Fibroblast of lung (primary cell): ENCODE measurements around the gene SLF2. TPM values are rescaled to one million over a fixed set of nuclear protein-coding genes. Genes with fewer than 3 reads are reported as not detected.

Experiments
- DNase-seq, 2 donors: peaks; one replicate each; pipeline versions ENCODE4 v3.0.0 to v3.0.0-alpha.2; 2010; ENCODE audit warnings: low read depth in 2 of 2
- H2AFZ ChIP-seq: 2 replicates; pipeline ENCODE4 v1.5.1; 2012; ENCODE audit warnings: low read length, control low read depth, inconsistent platforms
- H3K27ac ChIP-seq: 2 replicates; pipeline ENCODE4 v1.5.1; 2011; ENCODE audit warnings: low read length, control low read depth; ENCODE audit not compliant: insufficient read depth
- H3K27me3 ChIP-seq: 2 replicates; pipeline ENCODE4 v1.5.1; 2011; ENCODE audit warnings: mild to moderate bottlenecking, low read length; ENCODE audit not compliant: control insufficient read depth, insufficient read depth
- H3K36me3 ChIP-seq: 2 replicates; pipeline ENCODE4 v1.5.1; 2011; ENCODE audit warnings: low read length; ENCODE audit not compliant: control insufficient read depth, insufficient read depth
- H3K4me1 ChIP-seq: 2 replicates; pipeline ENCODE4 v1.5.1; 2011; ENCODE audit warnings: low read length; ENCODE audit not compliant: control insufficient read depth, insufficient read depth; ENCODE audit errors: extremely low read depth
- H3K4me2 ChIP-seq: 2 replicates; pipeline ENCODE4 v1.5.1; 2011; ENCODE audit warnings: low read length, control low read depth; ENCODE audit not compliant: insufficient read depth; ENCODE audit errors: extremely low read depth
- H3K4me3 ChIP-seq, 4 experiments: fragments of 200-600 bp in 1 of 4; sonication (generic) in 1 of 4; replicated peaks in 1 of 4; 2 replicates each; pipeline ENCODE4 v1.5.1; 2011 to 2016; ENCODE audit warnings: low read length in 4 of 4, low read depth in 3 of 4, mild to moderate bottlenecking in 3 of 4, control low read depth in 2 of 4, inconsistent platforms in 1 of 4, mixed read lengths in 1 of 4; ENCODE audit not compliant: insufficient read depth in 1 of 4; ENCODE audit errors: control extremely low read depth in 1 of 4
- H3K79me2 ChIP-seq: 2 replicates; pipeline ENCODE4 v1.5.1; 2012; ENCODE audit warnings: mild to moderate bottlenecking, low read length, inconsistent platforms; ENCODE audit not compliant: control insufficient read depth, insufficient read depth
- H3K9ac ChIP-seq: 2 replicates; pipeline ENCODE4 v1.5.1; 2011; ENCODE audit warnings: mild to moderate bottlenecking, low read length, control low read depth; ENCODE audit not compliant: insufficient read depth
- H3K9me3 ChIP-seq: 2 replicates; pipeline ENCODE4 v1.5.1; 2012; ENCODE audit warnings: low read depth, low read length; ENCODE audit not compliant: control insufficient read depth, insufficient read depth
- H4K20me1 ChIP-seq: 2 replicates; pipeline ENCODE4 v1.5.1; 2011; ENCODE audit warnings: low read length; ENCODE audit not compliant: control insufficient read depth, insufficient read depth; ENCODE audit errors: extremely low read depth
- CTCF ChIP-seq, 2 donors: IDR thresholded peaks in 1 of 2; conservative IDR thresholded peaks in 1 of 2; 1 replicate in 1 of 2; 2 replicates in 1 of 2; pipeline ENCODE4 v1.5.1; 2011 to 2012; ENCODE audit warnings: low read length in 2 of 2, control low read depth in 1 of 2, inconsistent platforms in 1 of 2, low read depth in 1 of 2, mild to moderate bottlenecking in 1 of 2
- EZH2 ChIP-seq: IDR thresholded peaks from 2 replicates; pipeline ENCODE4 v1.5.1; 2012; ENCODE audit warnings: low read length, control low read depth, mild to moderate bottlenecking; ENCODE audit errors: missing control alignments
- polyA plus RNA-seq, 2 donors: library from polyadenylated mRNA; depleted of rRNA in 1 of 2; stranded (reverse) in 1 of 2; unstranded in 1 of 2; fragments of >200 nt; gene quantifications; 2 replicates each; pipeline ENCODE4 v1.2.1, GENCODE V29; 2011 to 2012; ENCODE audit warnings: missing spikeins in 1 of 2
- total RNA-seq: library from RNA; depleted of rRNA; stranded (reverse); fragments of >200 nt; gene quantifications from 2 replicates; pipeline ENCODE4 v1.2.1, GENCODE V29; 2014

The SLF2 gene
- total and polyA plus RNA-seq, 2 donors (not counting 1 experiment from before 2014, with no cell fraction given): 16.6 to 32.5 TPM

GRCh38 chr10:100960251-100960650, 47.5 kb downstream of the SLF2 start:
- DNase-seq: no peak
- no peak for TF ChIP-seq CTCF (conservative IDR thresholded peaks at IDR 0.05 in 1 of 2, IDR thresholded peaks at IDR 0.05 in 1 of 2; ENCODE audit: low read depth in 1 of 2, low read length in 2 of 2)
- TF ChIP-seq EZH2: no peak
- H3K79me2 ChIP-seq: no peaks in the 10 kb centered on the region
- no peak overlapping the region for H3K4me3 ChIP-seq
- no peak overlapping the region for H2AFZ ChIP-seq
- H3K36me3 ChIP-seq: peaks cover 5% of the 10 kb centered on the region
- no peaks in the 10 kb centered on the region for H3K4me1 ChIP-seq
- no peaks in the 10 kb centered on the region for H4K20me1 ChIP-seq
- no peaks in the 10 kb centered on the region for H3K9me3 ChIP-seq
- no peaks in the 10 kb centered on the region for H3K27me3 ChIP-seq
- no peak overlapping the region for H3K9ac ChIP-seq
- no peak overlapping the region for H3K4me2 ChIP-seq
- no peak overlapping the region for H3K27ac ChIP-seq

GRCh38 chr10:100962351-100963080, 49.8 kb downstream of the SLF2 start:
- no peak overlapping the region for H2AFZ ChIP-seq
- no peak overlapping the region for H3K4me3 ChIP-seq
- no peak overlapping the region for H3K9ac ChIP-seq
- DNase-seq: peak in 1 of 2 donors; percentile 56
- peaks cover 4% of the 10 kb centered on the region for H3K36me3 ChIP-seq
- TF ChIP-seq EZH2 (no peak), CTCF (conservative IDR thresholded peaks at IDR 0.05 in 1 of 2, IDR thresholded peaks at IDR 0.05 in 1 of 2; ENCODE audit: low read depth in 1 of 2, low read length in 2 of 2) (no peak)
- H3K9me3 ChIP-seq: no peaks in the 10 kb centered on the region
- no peaks in the 10 kb centered on the region for H3K79me2 ChIP-seq
- no peaks in the 10 kb centered on the region for H3K27me3 ChIP-seq
- H3K4me1 ChIP-seq: no peaks in the 10 kb centered on the region
- no peak overlapping the region for H3K4me2 ChIP-seq
- H4K20me1 ChIP-seq: no peaks in the 10 kb centered on the region
- no peak overlapping the region for H3K27ac ChIP-seq

- Histone ChIP-seq H3K9me3 (no peaks in the 10 kb centered on the region), H4K20me1 (no peaks in the 10 kb centered on the region), H3K27me3 (no peaks in the 10 kb centered on the region), H3K36me3 (peaks cover 4% of the 10 kb centered on the region), H3K4me2 (no peak overlapping the region), H3K79me2 (no peaks in the 10 kb centered on the region), H3K9ac (no peak overlapping the region), H2AFZ (no peak overlapping the region), H3K27ac (no peak overlapping the region), H3K4me3 (no peak overlapping the region), H3K4me1 (peaks cover 1% of the 10 kb centered on the region)
- DNase-seq: no peak
- TF ChIP-seq EZH2: no peak
- TF ChIP-seq CTCF (conservative IDR thresholded peaks at IDR 0.05 in 1 of 2, IDR thresholded peaks at IDR 0.05 in 1 of 2; ENCODE audit: low read depth in 1 of 2, low read length in 2 of 2): no peak
These were observed 51.1 kb downstream of the SLF2 start for GRCh38 chr10:100963826-100964225.
